Osteocyte (in vitro differentiated cells): ENCODE measurements around the gene UPB1. TPM values are rescaled to one million over a fixed set of nuclear protein-coding genes. Genes with fewer than 3 reads are reported as not detected.

Source experiments
- DNase-seq: peaks from one replicate; pipeline ENCODE4 v3.0.0; 2021; ENCODE audit warnings: mixed read lengths; ENCODE audit not compliant: unreplicated experiment; ENCODE audit errors: extremely low spot score
- H3K27ac Mint-ChIP-seq: one replicate; pipeline ENCODE4 v1.8.0; 2021; ENCODE audit warnings: mild to moderate bottlenecking, mixed read lengths; ENCODE audit not compliant: unreplicated experiment
- H3K27me3 Mint-ChIP-seq: one replicate; pipeline ENCODE4 v1.8.0; 2021; ENCODE audit warnings: mixed read lengths; ENCODE audit not compliant: unreplicated experiment
- H3K36me3 Mint-ChIP-seq: one replicate; pipeline ENCODE4 v1.8.0; 2021; ENCODE audit warnings: mixed read lengths; ENCODE audit not compliant: unreplicated experiment
- H3K4me1 Mint-ChIP-seq: one replicate; pipeline ENCODE4 v1.8.0; 2021; ENCODE audit warnings: mixed read lengths; ENCODE audit not compliant: unreplicated experiment
- H3K4me3 Mint-ChIP-seq: one replicate; pipeline ENCODE4 v1.8.0; 2021; ENCODE audit warnings: mild to moderate bottlenecking, moderate library complexity, mixed read lengths; ENCODE audit not compliant: unreplicated experiment
- H3K9me3 Mint-ChIP-seq: one replicate; pipeline ENCODE4 v1.8.0; 2021; ENCODE audit warnings: mixed read lengths; ENCODE audit not compliant: unreplicated experiment
- total RNA-seq: library from RNA; stranded (reverse); gene quantifications from 2 replicates; pipeline ENCODE4 v1.2.1, GENCODE V29; 2021
- TF ChIP-seq, protein P1 (sequence below): fragments of 200-600 bp; sonication (generic); IDR thresholded peaks from 2 replicates; pipeline ENCODE4 v1.5.0; 2021; ENCODE audit warnings: antibody characterized with exemption, mild to moderate bottlenecking, moderate library complexity

Gene UPB1
- total RNA-seq, 1 donor from 2014 or later = not detected

DNA sequence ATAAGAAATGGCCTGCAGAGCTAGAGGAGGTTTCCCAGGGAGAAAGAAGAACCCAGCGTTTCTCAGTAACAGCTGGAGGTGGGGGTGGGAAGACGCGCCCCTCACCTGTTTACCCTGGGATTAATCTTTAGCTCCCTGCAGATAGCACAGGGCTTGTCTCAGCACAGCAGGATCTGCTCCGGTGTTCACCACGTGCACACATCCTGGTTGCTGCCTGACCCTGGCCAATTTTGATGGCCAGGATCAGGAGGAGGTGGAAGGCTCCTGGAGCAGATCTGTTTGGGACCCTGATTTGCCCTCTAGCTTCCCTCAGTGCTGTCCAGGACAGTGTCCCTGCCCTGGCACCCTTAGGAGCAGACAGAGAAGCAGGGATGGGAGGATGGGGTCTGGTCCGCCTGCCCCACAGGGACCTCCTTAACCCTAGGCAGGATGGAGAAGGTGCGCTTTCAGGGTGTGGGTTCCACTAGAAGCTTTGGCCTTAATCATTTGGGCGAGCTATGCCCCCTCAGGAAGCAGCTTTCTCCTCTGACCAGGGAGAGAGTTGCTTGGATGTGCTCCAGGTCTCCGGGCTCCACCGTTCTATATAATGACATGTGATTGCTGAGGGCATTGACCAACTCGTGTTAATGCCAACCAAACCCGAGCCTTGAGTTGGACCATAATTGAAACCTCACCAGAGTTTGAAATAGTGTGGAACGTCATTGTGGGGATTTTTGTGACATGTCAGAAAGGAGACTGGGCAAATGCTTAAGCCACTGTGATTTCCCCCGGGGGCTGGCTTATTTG is 19.3 kb downstream of the UPB1 start:
- DNase-seq = no peak
- TF ChIP-seq, protein P1, sequence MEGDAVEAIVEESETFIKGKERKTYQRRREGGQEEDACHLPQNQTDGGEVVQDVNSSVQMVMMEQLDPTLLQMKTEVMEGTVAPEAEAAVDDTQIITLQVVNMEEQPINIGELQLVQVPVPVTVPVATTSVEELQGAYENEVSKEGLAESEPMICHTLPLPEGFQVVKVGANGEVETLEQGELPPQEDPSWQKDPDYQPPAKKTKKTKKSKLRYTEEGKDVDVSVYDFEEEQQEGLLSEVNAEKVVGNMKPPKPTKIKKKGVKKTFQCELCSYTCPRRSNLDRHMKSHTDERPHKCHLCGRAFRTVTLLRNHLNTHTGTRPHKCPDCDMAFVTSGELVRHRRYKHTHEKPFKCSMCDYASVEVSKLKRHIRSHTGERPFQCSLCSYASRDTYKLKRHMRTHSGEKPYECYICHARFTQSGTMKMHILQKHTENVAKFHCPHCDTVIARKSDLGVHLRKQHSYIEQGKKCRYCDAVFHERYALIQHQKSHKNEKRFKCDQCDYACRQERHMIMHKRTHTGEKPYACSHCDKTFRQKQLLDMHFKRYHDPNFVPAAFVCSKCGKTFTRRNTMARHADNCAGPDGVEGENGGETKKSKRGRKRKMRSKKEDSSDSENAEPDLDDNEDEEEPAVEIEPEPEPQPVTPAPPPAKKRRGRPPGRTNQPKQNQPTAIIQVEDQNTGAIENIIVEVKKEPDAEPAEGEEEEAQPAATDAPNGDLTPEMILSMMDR = no peak
- H3K4me1 Mint-ChIP-seq = peaks cover 26% of the 10 kb centered on the region
- no peaks in the 10 kb centered on the region for H3K27me3 Mint-ChIP-seq
- H3K36me3 Mint-ChIP-seq = no peaks in the 10 kb centered on the region
- H3K9me3 Mint-ChIP-seq = no peaks in the 10 kb centered on the region
- no peak overlapping the region for H3K27ac Mint-ChIP-seq
- no peak overlapping the region for H3K4me3 Mint-ChIP-seq

DNA sequence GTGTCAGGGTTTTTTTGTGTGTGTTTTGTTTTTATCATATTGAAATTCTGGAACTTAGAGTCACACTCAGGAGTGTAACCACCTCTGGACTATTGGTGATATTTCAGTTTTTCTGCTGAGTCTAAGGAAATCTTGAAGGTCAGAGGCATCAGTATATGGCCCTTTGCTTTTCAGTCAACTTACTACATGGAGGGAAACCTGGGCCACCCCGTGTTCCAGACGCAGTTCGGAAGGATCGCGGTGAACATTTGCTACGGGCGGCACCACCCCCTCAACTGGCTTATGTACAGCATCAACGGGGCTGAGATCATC is 19.9 kb downstream of the UPB1 start:
- peaks cover 26% of the 10 kb centered on the region for H3K4me1 Mint-ChIP-seq
- no peaks in the 10 kb centered on the region for H3K36me3 Mint-ChIP-seq
- H3K9me3 Mint-ChIP-seq = no peaks in the 10 kb centered on the region
- H3K4me3 Mint-ChIP-seq = no peak overlapping the region
- H3K27me3 Mint-ChIP-seq = no peaks in the 10 kb centered on the region
- TF ChIP-seq, protein P1 = no peak
- H3K27ac Mint-ChIP-seq = no peak overlapping the region
- no peak for DNase-seq

DNA sequence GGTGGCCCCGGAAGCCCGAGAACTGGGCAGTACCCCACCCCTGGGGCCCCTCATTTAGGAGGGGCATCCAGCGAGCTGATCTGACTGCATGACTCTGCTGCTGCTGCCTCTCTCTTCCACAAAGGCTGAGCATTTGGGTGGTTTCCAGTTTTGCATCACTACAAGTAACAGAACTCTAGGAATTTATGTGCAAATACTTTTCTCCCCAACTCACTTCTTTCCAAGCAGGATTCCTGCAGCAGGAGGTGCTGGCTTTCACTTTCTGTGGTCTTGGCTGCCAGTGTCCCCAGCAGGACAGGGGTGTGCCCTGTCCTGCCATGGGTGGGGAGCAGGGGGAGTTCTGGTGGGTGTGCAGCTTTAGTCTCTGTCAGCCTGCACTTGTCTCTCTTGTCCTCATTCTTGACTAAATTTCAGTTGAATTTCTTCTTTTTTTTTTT is 21.2 kb downstream of the UPB1 start:
- Mint-ChIP-seq H3K27ac (peak overlapping the region; percentile 77), H3K36me3 (no peaks in the 10 kb centered on the region), H3K4me1 (peaks cover 19% of the 10 kb centered on the region), H3K27me3 (no peaks in the 10 kb centered on the region), H3K4me3 (no peak overlapping the region), H3K9me3 (no peaks in the 10 kb centered on the region)
- TF ChIP-seq, protein P1 = peak; percentile 24
- no peak for DNase-seq

DNA sequence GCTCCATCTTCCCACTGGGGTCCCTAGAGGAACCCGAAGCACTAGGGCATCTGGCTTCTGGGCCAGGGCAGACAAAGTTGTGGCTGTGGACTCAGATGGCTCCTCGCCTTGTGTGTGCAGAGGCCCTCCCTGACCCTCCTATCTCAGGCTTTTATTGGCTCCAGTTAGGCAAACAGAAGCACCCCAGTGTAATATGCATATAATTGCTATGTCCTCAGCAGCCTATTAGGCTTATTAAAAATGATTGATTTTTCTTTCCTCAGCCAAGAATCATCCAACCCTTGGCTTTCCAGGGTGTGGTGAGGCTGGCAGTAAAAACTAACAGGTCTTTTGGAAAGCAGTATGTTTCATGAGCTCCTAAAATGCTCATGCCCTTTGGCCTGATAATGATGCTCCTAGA is 22.3 kb downstream of the UPB1 start:
- Mint-ChIP-seq H3K27me3 (no peaks in the 10 kb centered on the region), H3K36me3 (no peaks in the 10 kb centered on the region), H3K4me1 (peaks cover 19% of the 10 kb centered on the region), H3K9me3 (no peaks in the 10 kb centered on the region), H3K4me3 (no peak overlapping the region), H3K27ac (peak overlapping the region; percentile 77)
- DNase-seq = no peak
- TF ChIP-seq, protein P1 = no peak

DNA sequence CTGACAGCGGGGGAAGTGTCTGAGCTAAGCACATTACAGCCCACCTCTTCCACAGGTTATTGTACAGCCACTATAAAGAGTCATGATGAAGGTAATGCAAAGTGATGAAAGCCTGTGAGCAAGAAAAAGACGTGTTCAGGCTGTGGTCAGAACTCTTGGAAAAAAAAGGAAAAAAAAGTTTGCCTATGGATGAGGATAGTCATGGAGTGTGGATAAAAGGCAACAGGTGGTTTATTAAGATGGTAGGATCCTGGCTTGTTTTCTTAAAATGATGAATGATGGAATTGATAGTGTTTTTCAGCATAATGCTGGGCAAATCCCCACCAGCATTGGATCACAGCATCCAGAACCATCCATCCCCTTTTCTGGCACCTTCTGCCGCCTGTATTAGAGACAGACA is 23.1 kb downstream of the UPB1 start:
- H3K27me3 Mint-ChIP-seq = no peaks in the 10 kb centered on the region
- H3K27ac Mint-ChIP-seq = no peak overlapping the region
- no peaks in the 10 kb centered on the region for H3K9me3 Mint-ChIP-seq
- no peak overlapping the region for H3K4me3 Mint-ChIP-seq
- DNase-seq = no peak
- TF ChIP-seq, protein P1 = no peak
- no peaks in the 10 kb centered on the region for H3K36me3 Mint-ChIP-seq
- peaks cover 19% of the 10 kb centered on the region for H3K4me1 Mint-ChIP-seq
